GM12874 (cell line): ENCODE results near the gene GPR55.

Experiments
- CTCF ChIP-seq: IDR thresholded peaks from 2 replicates; pipeline ENCODE4 v1.5.1; 2011; ENCODE audit warnings: low read depth, mild to moderate bottlenecking, control low read depth, low read length, moderate library complexity; ENCODE audit not compliant: insufficient read depth

GPR55 gene

GRCh38 chr2:230941202-230942180 lies 16.4 kb upstream of the GPR55 start:
- TF ChIP-seq CTCF: no peak

- TF ChIP-seq CTCF: no peak
These were observed 15.4 kb upstream of the GPR55 start for GRCh38 chr2:230940471-230940815.

- TF ChIP-seq CTCF: no peak
These were observed 14.8 kb upstream of the GPR55 start for GRCh38 chr2:230939691-230940470.

- TF ChIP-seq CTCF: no peak
These were observed 14.1 kb upstream of the GPR55 start for GRCh38 chr2:230939066-230939591.

GRCh38 chr2:230938516-230939065 lies 13.5 kb upstream of the GPR55 start:
- no peak for TF ChIP-seq CTCF

GRCh38 chr2:230938098-230938497 lies 13.1 kb upstream of the GPR55 start:
- no peak for TF ChIP-seq CTCF

- no peak for TF ChIP-seq CTCF
These were observed 12.3 kb upstream of the GPR55 start for GRCh38 chr2:230937362-230937761.
